ENCODE measurements around the gene CRYBG2.

- TF ChIP-seq POLR2A (IDR thresholded peaks at IDR 0.05) (no peak), CTCF (IDR thresholded peaks at IDR 0.05) (no peak)
Measured at GRCh38 chr1:26288311-26288941, 65.5 kb downstream of the CRYBG2 start.

Data from Peyer's patch (tissue), 4 donors.